Measurements from ENCODE around the gene DNAH10.

GRCh38 chr12:123849517-123849916 is 87.4 kb downstream of the DNAH10 start:
- TF ChIP-seq, protein P1, sequence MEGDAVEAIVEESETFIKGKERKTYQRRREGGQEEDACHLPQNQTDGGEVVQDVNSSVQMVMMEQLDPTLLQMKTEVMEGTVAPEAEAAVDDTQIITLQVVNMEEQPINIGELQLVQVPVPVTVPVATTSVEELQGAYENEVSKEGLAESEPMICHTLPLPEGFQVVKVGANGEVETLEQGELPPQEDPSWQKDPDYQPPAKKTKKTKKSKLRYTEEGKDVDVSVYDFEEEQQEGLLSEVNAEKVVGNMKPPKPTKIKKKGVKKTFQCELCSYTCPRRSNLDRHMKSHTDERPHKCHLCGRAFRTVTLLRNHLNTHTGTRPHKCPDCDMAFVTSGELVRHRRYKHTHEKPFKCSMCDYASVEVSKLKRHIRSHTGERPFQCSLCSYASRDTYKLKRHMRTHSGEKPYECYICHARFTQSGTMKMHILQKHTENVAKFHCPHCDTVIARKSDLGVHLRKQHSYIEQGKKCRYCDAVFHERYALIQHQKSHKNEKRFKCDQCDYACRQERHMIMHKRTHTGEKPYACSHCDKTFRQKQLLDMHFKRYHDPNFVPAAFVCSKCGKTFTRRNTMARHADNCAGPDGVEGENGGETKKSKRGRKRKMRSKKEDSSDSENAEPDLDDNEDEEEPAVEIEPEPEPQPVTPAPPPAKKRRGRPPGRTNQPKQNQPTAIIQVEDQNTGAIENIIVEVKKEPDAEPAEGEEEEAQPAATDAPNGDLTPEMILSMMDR (IDR thresholded peaks at IDR 0.05; ENCODE audit: insufficient read depth, low read length, poor library complexity, severe bottlenecking): no peak
- TF ChIP-seq EZH2phosphoT487 (conservative IDR thresholded peaks at IDR 0.05; ENCODE audit: low read length): no peak

Data from SU-DHL-6 (cell line).